H9 (cell line): ENCODE measurements around the gene MSI1. TPM values are rescaled to one million over a fixed set of nuclear protein-coding genes. Genes with fewer than 3 reads are reported as not detected.

Source experiments
- DNase-seq: peaks from one replicate; pipeline ENCODE4 v3.0.0-alpha.2; 2017
- H2AFZ ChIP-seq: one replicate; pipeline ENCODE4 v1.6.1; 2013; ENCODE audit warnings: mild to moderate bottlenecking, low read length, control low read depth, moderate library complexity
- H2AK5ac ChIP-seq: 2 replicates; pipeline ENCODE4 v1.6.1; 2013; ENCODE audit warnings: low read length, control low read depth, mixed read lengths; ENCODE audit not compliant: insufficient read length
- H2BK120ac ChIP-seq: one replicate; pipeline ENCODE4 v1.6.1; 2013; ENCODE audit warnings: low read depth, mild to moderate bottlenecking, low read length, control low read depth, inconsistent platforms; ENCODE audit not compliant: poor library complexity, severe bottlenecking
- H2BK12ac ChIP-seq: 2 replicates; pipeline ENCODE4 v1.6.1; 2013; ENCODE audit warnings: low read length, control low read depth, mixed read lengths, low read depth; ENCODE audit not compliant: insufficient read length
- H2BK15ac ChIP-seq: 2 replicates; pipeline ENCODE4 v1.6.1; 2013; ENCODE audit warnings: low read depth, low read length, control low read depth
- H2BK20ac ChIP-seq: one replicate; pipeline ENCODE4 v1.6.1; 2013; ENCODE audit warnings: low read depth, mild to moderate bottlenecking, low read length, control low read depth, inconsistent platforms; ENCODE audit not compliant: poor library complexity, severe bottlenecking
- H2BK5ac ChIP-seq: 2 replicates; pipeline ENCODE4 v1.6.1; 2013; ENCODE audit warnings: low read length, control low read depth, mixed read lengths; ENCODE audit not compliant: insufficient read length
- H3K14ac ChIP-seq: 2 replicates; pipeline ENCODE4 v1.6.1; 2013; ENCODE audit warnings: low read length, control low read depth; ENCODE audit not compliant: insufficient read depth
- H3K18ac ChIP-seq: 2 replicates; pipeline ENCODE4 v1.6.1; 2013; ENCODE audit warnings: low read depth, mild to moderate bottlenecking, mixed read lengths, low read length, control low read depth; ENCODE audit not compliant: insufficient read length
- H3K23ac ChIP-seq: 2 replicates; pipeline ENCODE4 v1.6.1; 2013; ENCODE audit warnings: low read length, control low read depth, mixed read lengths, low read depth; ENCODE audit not compliant: insufficient read length
- H3K23me2 ChIP-seq: 2 replicates; pipeline ENCODE4 v1.6.1; 2013; ENCODE audit warnings: low read depth, mild to moderate bottlenecking, mixed read lengths, low read length, control low read depth; ENCODE audit not compliant: insufficient read length, poor library complexity, severe bottlenecking
- H3K27ac ChIP-seq: 2 replicates; pipeline ENCODE4 v1.5.1; 2013; ENCODE audit warnings: low read length, control low read depth, mixed read lengths, low read depth; ENCODE audit not compliant: insufficient read length
- H3K27me3 ChIP-seq: 2 replicates; pipeline ENCODE4 v1.6.1; 2013; ENCODE audit warnings: low read length, control low read depth, inconsistent platforms; ENCODE audit not compliant: insufficient read depth
- H3K4ac ChIP-seq: 2 replicates; pipeline ENCODE4 v1.6.1; 2013; ENCODE audit warnings: low read depth, mild to moderate bottlenecking, control low read depth, inconsistent platforms, low read length, moderate library complexity
- H3K4me1 ChIP-seq: 2 replicates; pipeline ENCODE4 v1.6.1; 2013; ENCODE audit warnings: low read length, control low read depth, inconsistent platforms; ENCODE audit not compliant: insufficient read depth
- H3K4me2 ChIP-seq: 2 replicates; pipeline ENCODE4 v1.6.1; 2013; ENCODE audit warnings: low read length, control low read depth, mixed read lengths; ENCODE audit not compliant: insufficient read length, insufficient read depth
- H3K56ac ChIP-seq: 2 replicates; pipeline ENCODE4 v1.6.1; 2013; ENCODE audit warnings: low read depth, mild to moderate bottlenecking, mixed read lengths, low read length, control low read depth; ENCODE audit not compliant: insufficient read length
- H3K79me1 ChIP-seq: 2 replicates; pipeline ENCODE4 v1.6.1; 2013; ENCODE audit warnings: low read depth, mild to moderate bottlenecking, moderate library complexity, low read length, control low read depth, inconsistent platforms; ENCODE audit not compliant: insufficient read depth, poor library complexity, severe bottlenecking
- H3K79me2 ChIP-seq: 2 replicates; pipeline ENCODE4 v1.6.1; 2013; ENCODE audit warnings: low read length, control low read depth, inconsistent platforms; ENCODE audit not compliant: insufficient read depth
- H3K9ac ChIP-seq: 2 replicates; pipeline ENCODE4 v1.6.1; 2013; ENCODE audit warnings: low read length, control low read depth, mixed read lengths; ENCODE audit not compliant: insufficient read length; ENCODE audit errors: extremely low read depth
- H3K9me3 ChIP-seq: one replicate; pipeline ENCODE4 v1.6.1; 2013; ENCODE audit warnings: low read depth, low read length, inconsistent platforms; ENCODE audit not compliant: control insufficient read depth
- H3T11ph ChIP-seq: one replicate; pipeline ENCODE4 v1.6.1; 2013; ENCODE audit warnings: mild to moderate bottlenecking, low read length, control low read depth, inconsistent platforms
- H4K20me1 ChIP-seq: one replicate; pipeline ENCODE4 v1.6.1; 2013; ENCODE audit not compliant: control insufficient read depth, insufficient read length, insufficient read depth
- H4K5ac ChIP-seq: 2 replicates; pipeline ENCODE4 v1.6.1; 2013; ENCODE audit warnings: low read depth, mild to moderate bottlenecking, mixed read lengths, low read length, control low read depth; ENCODE audit not compliant: insufficient read length
- H4K8ac ChIP-seq: replicated peaks from 2 replicates; pipeline ENCODE4 v1.6.1; 2013; ENCODE audit warnings: low read length, control low read depth, mixed read lengths, low read depth; ENCODE audit not compliant: insufficient read length
- H4K91ac ChIP-seq: 2 replicates; pipeline ENCODE4 v1.6.1; 2013; ENCODE audit warnings: low read depth, mild to moderate bottlenecking, moderate library complexity, mixed read lengths, low read length, control low read depth; ENCODE audit not compliant: insufficient read length
- H3K27ac Mint-ChIP-seq, 3 experiments: 2 replicates in 2 of 3; 3 replicates in 1 of 3; pipeline ENCODE4 v1.8.0; 2020 to 2021; ENCODE audit warnings: mixed read lengths in 3 of 3, mild to moderate bottlenecking in 1 of 3, moderate library complexity in 1 of 3
- H3K27me3 Mint-ChIP-seq: 2 replicates; pipeline ENCODE4 v1.8.0; 2021; ENCODE audit warnings: low read depth, mild to moderate bottlenecking, moderate library complexity, mixed read lengths
- H3K36me3 Mint-ChIP-seq, 3 experiments: 2 replicates in 2 of 3; 3 replicates in 1 of 3; pipeline ENCODE4 v1.8.0; 2020 to 2021; ENCODE audit warnings: low read depth in 3 of 3, mixed read lengths in 3 of 3; ENCODE audit not compliant: insufficient read depth in 1 of 3
- H3K4me1 Mint-ChIP-seq, 2 experiments: 2 replicates each; pipeline ENCODE4 v1.8.0; 2020; ENCODE audit warnings: mixed read lengths in 2 of 2
- H3K4me3 Mint-ChIP-seq, 2 experiments: 2 replicates in 1 of 2; 3 replicates in 1 of 2; pipeline ENCODE4 v1.8.0; 2020 to 2021; ENCODE audit warnings: mild to moderate bottlenecking in 2 of 2, mixed read lengths in 2 of 2, moderate library complexity in 1 of 2
- H3K9me3 Mint-ChIP-seq, 2 experiments: 2 replicates in 1 of 2; 3 replicates in 1 of 2; pipeline ENCODE4 v1.8.0; 2020; ENCODE audit warnings: mild to moderate bottlenecking in 2 of 2, mixed read lengths in 2 of 2, moderate library complexity in 1 of 2
- WGBS: extraction: QIAGEN DNeasy Blood & Tissue Kit; methylation state at CpG from one replicate; pipeline ENCODE4 v1.1.7; 2013; ENCODE audit warnings: missing lambda C conversion rate, low lambda C conversion rate, mixed read lengths; ENCODE audit not compliant: insufficient read length; ENCODE audit errors: extremely low coverage; 5-methylcytosine and 5-hydroxymethylcytosine counted together
- total RNA-seq: library from RNA; stranded (reverse); gene quantifications from 2 replicates; pipeline ENCODE4 v1.2.1, GENCODE V29; 2021
- TF ChIP-seq, protein P1 (sequence below): fragments of 200-600 bp; sonication (generic); conservative IDR thresholded peaks from 3 replicates; pipeline ENCODE4 v1.8.0; 2021; ENCODE audit warnings: antibody characterized with exemption, mild to moderate bottlenecking

MSI1 gene
- total RNA-seq, 1 experiment from 2014 or later, result 91.5 TPM

DNA sequence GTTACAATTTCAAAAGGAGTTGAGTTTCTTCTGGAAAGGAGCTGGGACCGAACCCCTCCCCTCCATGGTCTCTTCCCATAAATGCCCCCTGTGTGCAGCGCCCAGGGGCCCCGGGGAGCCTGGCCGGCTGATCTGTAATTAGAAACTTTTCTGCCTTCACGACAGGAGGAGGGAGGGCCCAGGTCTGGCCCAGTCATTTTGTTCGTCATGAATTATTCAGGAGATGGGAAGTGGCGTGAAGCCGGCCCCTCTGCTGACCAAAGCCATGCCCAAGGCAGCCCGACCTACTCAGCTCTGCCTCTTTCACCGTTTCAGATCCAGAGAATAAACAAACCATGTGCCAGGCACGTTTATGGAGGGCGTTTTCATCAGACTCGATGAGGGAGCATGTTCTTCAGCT lies 33.3 kb upstream of the MSI1 start:
- no peaks in the 10 kb centered on the region for H4K20me1 ChIP-seq
- Mint-ChIP-seq H3K9me3 (peaks cover 0 to 3% of the 10 kb centered on the region in 2 experiments; a peak in 1 of 5 replicates), H3K4me1 (peaks cover 17 to 30% of the 10 kb centered on the region in 2 experiments), H3K4me3 (peak overlapping the region in 1 of 2 experiments; percentile 65; a peak in 3 of 5 replicates), H3K27me3 (peaks cover 2% of the 10 kb centered on the region), H3K27ac (peak overlapping the region; percentile 53 to 89 (median 67); a peak in 6 of 7 replicates), H3K36me3 (peaks cover 0 to 2% (median 0%) of the 10 kb centered on the region in 3 experiments; a peak in 1 of 7 replicates)
- TF ChIP-seq, protein P1, sequence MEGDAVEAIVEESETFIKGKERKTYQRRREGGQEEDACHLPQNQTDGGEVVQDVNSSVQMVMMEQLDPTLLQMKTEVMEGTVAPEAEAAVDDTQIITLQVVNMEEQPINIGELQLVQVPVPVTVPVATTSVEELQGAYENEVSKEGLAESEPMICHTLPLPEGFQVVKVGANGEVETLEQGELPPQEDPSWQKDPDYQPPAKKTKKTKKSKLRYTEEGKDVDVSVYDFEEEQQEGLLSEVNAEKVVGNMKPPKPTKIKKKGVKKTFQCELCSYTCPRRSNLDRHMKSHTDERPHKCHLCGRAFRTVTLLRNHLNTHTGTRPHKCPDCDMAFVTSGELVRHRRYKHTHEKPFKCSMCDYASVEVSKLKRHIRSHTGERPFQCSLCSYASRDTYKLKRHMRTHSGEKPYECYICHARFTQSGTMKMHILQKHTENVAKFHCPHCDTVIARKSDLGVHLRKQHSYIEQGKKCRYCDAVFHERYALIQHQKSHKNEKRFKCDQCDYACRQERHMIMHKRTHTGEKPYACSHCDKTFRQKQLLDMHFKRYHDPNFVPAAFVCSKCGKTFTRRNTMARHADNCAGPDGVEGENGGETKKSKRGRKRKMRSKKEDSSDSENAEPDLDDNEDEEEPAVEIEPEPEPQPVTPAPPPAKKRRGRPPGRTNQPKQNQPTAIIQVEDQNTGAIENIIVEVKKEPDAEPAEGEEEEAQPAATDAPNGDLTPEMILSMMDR, result no peak
- H3K9ac ChIP-seq, result no peak overlapping the region
- H4K8ac ChIP-seq, result no peak overlapping the region
- no peaks in the 10 kb centered on the region for H3K23me2 ChIP-seq
- H4K91ac ChIP-seq, result no peak overlapping the region
- no peaks in the 10 kb centered on the region for H3K9me3 ChIP-seq
- H2AK5ac ChIP-seq, result no peak overlapping the region
- no peaks in the 10 kb centered on the region for H3K79me2 ChIP-seq
- H2AFZ ChIP-seq, result no peak overlapping the region
- H3K4ac ChIP-seq, result no peak overlapping the region
- H3K27ac ChIP-seq, result no peak overlapping the region
- H2BK20ac ChIP-seq, result no peak overlapping the region
- no peak overlapping the region for H2BK5ac ChIP-seq
- H3K4me1 ChIP-seq, result peaks cover 3% of the 10 kb centered on the region; the same call in 1 of the 2 replicates
- no peaks in the 10 kb centered on the region for H3K27me3 ChIP-seq
- no peak overlapping the region for H3K14ac ChIP-seq
- no peak overlapping the region for H2BK120ac ChIP-seq
- H3K4me2 ChIP-seq, result peak overlapping the region; percentile 2
- H4K5ac ChIP-seq, result no peak overlapping the region
- no peak overlapping the region for H3K18ac ChIP-seq
- no peak overlapping the region for H2BK12ac ChIP-seq
- H3K56ac ChIP-seq, result no peak overlapping the region
- H3T11ph ChIP-seq, result no peak overlapping the region
- peak; percentile 85 for DNase-seq
- no peaks in the 10 kb centered on the region for H3K79me1 ChIP-seq
- no CpG with 5 or more reads among the region's 13 CpGs for WGBS
- no peak overlapping the region for H2BK15ac ChIP-seq
- H3K23ac ChIP-seq, result no peak overlapping the region
